ENCODE results near the gene FBXL13. TPM values are rescaled to one million over a fixed set of nuclear protein-coding genes. Genes with fewer than 3 reads are reported as not detected.
"Not testable (repeated sequence)": the region's sequence is repeated elsewhere in the genome, so short reads cannot be mapped to it uniquely, and the experiment has no call there.

FBXL13 gene
- total and polyA plus RNA-seq, 2 experiments from 2014 or later, result 0.24 to 0.43 TPM

- Histone ChIP-seq H3F3A (ENCODE audit: insufficient read depth) (no peaks in the 10 kb centered on the region), H3K4me2 (ENCODE audit: unreplicated experiment) (no peak overlapping the region), H3K27me3 (replicated peaks; ENCODE audit: insufficient read depth) (no peaks in the 10 kb centered on the region), H3K36me3 (ENCODE audit: low read depth) (no peaks in the 10 kb centered on the region), H3K27ac (no peak overlapping the region), H4K20me1 (ENCODE audit: insufficient read depth) (no peaks in the 10 kb centered on the region), H2AFZ (no peak overlapping the region), H3K4me1 (ENCODE audit: insufficient read depth) (0 out of 2 replicates have a peak, but pooled peaks cover 3% of the 10 kb centered on the region), H3K9me2 (ENCODE audit: insufficient read depth) (no peaks in the 10 kb centered on the region), H3K79me2 (ENCODE audit: insufficient read depth) (no peaks in the 10 kb centered on the region), H3K9ac (no peak overlapping the region), H3K9me3 (ENCODE audit: low read depth) (no peaks in the 10 kb centered on the region), H3K4me3 (no peak overlapping the region)
- in situ Hi-C loops (cut with MboI), result no loop called here
- TF ChIP-seq EZH2phosphoT487 (IDR thresholded peaks at IDR 0.05; ENCODE audit: insufficient read depth, low read depth) (no peak), EZH2 (IDR thresholded peaks at IDR 0.05; ENCODE audit: insufficient read depth, poor library complexity, severe bottlenecking) (no peak)
- DNase-seq, result no peak
Measured at GRCh38 chr7:102979670-102980069, 94.9 kb downstream of the FBXL13 start.

DNA sequence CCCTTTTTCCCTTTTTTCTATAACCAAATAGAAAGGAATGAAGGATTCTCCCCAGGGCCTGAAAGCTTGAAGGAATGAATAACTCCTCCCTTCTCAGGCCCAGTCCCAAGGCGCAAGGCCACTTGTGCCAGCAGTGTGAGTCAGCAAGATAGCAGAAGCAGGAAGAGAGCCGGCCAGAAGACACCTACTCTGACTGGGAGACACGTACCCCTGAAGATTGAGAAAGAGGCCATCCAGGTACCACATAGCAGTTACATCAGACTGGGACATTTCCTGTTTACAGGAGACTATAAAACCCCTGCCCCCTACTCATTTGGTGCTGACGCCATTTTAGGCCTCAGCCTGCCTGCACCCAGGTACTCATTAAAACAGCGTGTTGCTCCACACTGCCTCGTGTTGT, 96.3 kb downstream of the FBXL13 start:
- no peak overlapping the region for H3K4me3 ChIP-seq
- 55% methylated on average over 6 of the region's 6 CpGs for WGBS, 2 experiments (ENCODE audit: low coverage in 1 of 2, low lambda C conversion rate in 2 of 2, missing lambda C conversion rate in 2 of 2)
- H3K9ac ChIP-seq, result no peak overlapping the region
- no peaks in the 10 kb centered on the region for H3K36me3 ChIP-seq (ENCODE audit: low read depth)
- H2AFZ ChIP-seq, result no peak overlapping the region
- no peaks in the 10 kb centered on the region for H3K9me3 ChIP-seq (ENCODE audit: low read depth)
- no peak for TF ChIP-seq EZH2 (IDR thresholded peaks at IDR 0.05; ENCODE audit: insufficient read depth, poor library complexity, severe bottlenecking)
- no peak for TF ChIP-seq EZH2phosphoT487 (IDR thresholded peaks at IDR 0.05; ENCODE audit: insufficient read depth, low read depth)
- no peaks in the 10 kb centered on the region for H4K20me1 ChIP-seq (ENCODE audit: insufficient read depth)
- in situ Hi-C loops (cut with MboI), result no loop called here
- H3K9me2 ChIP-seq (ENCODE audit: insufficient read depth), result no peaks in the 10 kb centered on the region
- 0 out of 2 replicates have a peak overlapping the region, but pooled peaks have one; percentile 29 for H3K27ac ChIP-seq
- peak; percentile 86 for DNase-seq
- no peaks in the 10 kb centered on the region for H3K27me3 ChIP-seq (replicated peaks; ENCODE audit: insufficient read depth)
- no peak overlapping the region for H3K4me2 ChIP-seq (ENCODE audit: unreplicated experiment)
- no peaks in the 10 kb centered on the region for H3F3A ChIP-seq (ENCODE audit: insufficient read depth)
- H3K4me1 ChIP-seq (ENCODE audit: insufficient read depth), result 0 out of 2 replicates have a peak, but pooled peaks cover 3% of the 10 kb centered on the region
- H3K79me2 ChIP-seq (ENCODE audit: insufficient read depth), result no peaks in the 10 kb centered on the region

- H3K9me3 ChIP-seq (ENCODE audit: low read depth); H3K4me2 ChIP-seq (ENCODE audit: unreplicated experiment); H3K79me2 ChIP-seq (ENCODE audit: insufficient read depth); H2AFZ ChIP-seq; H3K27ac ChIP-seq; H3F3A ChIP-seq (ENCODE audit: insufficient read depth); H3K9me2 ChIP-seq (ENCODE audit: insufficient read depth); H3K36me3 ChIP-seq (ENCODE audit: low read depth); in situ Hi-C loops (cut with MboI); H3K4me3 ChIP-seq; H3K9ac ChIP-seq; H3K4me1 ChIP-seq (ENCODE audit: insufficient read depth); H4K20me1 ChIP-seq (ENCODE audit: insufficient read depth); H3K27me3 ChIP-seq (replicated peaks; ENCODE audit: insufficient read depth); DNase-seq: not testable (repeated sequence)
- 59 to 88% methylated on average over 2 to 4 of the region's 4 CpGs for WGBS, 2 experiments (ENCODE audit: low coverage in 1 of 2, low lambda C conversion rate in 2 of 2, missing lambda C conversion rate in 2 of 2)
Measured at GRCh38 chr7:102977586-102977985, 97.0 kb downstream of the FBXL13 start.

- Histone ChIP-seq H3F3A (ENCODE audit: insufficient read depth) (no peaks in the 10 kb centered on the region), H3K27me3 (replicated peaks; ENCODE audit: insufficient read depth) (no peaks in the 10 kb centered on the region), H2AFZ (no peak overlapping the region), H3K79me2 (ENCODE audit: insufficient read depth) (no peaks in the 10 kb centered on the region), H3K27ac (no peak overlapping the region), H3K4me1 (ENCODE audit: insufficient read depth) (0 out of 2 replicates have a peak, but pooled peaks cover 3% of the 10 kb centered on the region), H3K36me3 (ENCODE audit: low read depth) (no peaks in the 10 kb centered on the region), H3K9me2 (ENCODE audit: insufficient read depth) (no peaks in the 10 kb centered on the region), H4K20me1 (ENCODE audit: insufficient read depth) (no peaks in the 10 kb centered on the region), H3K9ac (no peak overlapping the region), H3K9me3 (ENCODE audit: low read depth) (no peaks in the 10 kb centered on the region), H3K4me3 (no peak overlapping the region), H3K4me2 (ENCODE audit: unreplicated experiment) (no peak overlapping the region)
- in situ Hi-C loops (cut with MboI), result no loop called here
- TF ChIP-seq EZH2phosphoT487 (IDR thresholded peaks at IDR 0.05; ENCODE audit: insufficient read depth, low read depth), result no peak
- no peak for TF ChIP-seq EZH2 (IDR thresholded peaks at IDR 0.05; ENCODE audit: insufficient read depth, poor library complexity, severe bottlenecking)
- DNase-seq, result no peak
- WGBS, 2 experiments (ENCODE audit: low coverage in 1 of 2, low lambda C conversion rate in 2 of 2, missing lambda C conversion rate in 2 of 2), result 92 to 96% methylated on average over 8 of the region's 8 CpGs
Measured at GRCh38 chr7:102976493-102976892, 98.1 kb downstream of the FBXL13 start.

- no peak for DNase-seq
- H3K9me2 ChIP-seq (ENCODE audit: insufficient read depth), result no peaks in the 10 kb centered on the region
- H3K9ac ChIP-seq, result no peak overlapping the region
- in situ Hi-C loops (cut with MboI), result no loop called here
- H2AFZ ChIP-seq, result no peak overlapping the region
- TF ChIP-seq EZH2 (IDR thresholded peaks at IDR 0.05; ENCODE audit: insufficient read depth, poor library complexity, severe bottlenecking), result no peak
- H3K4me2 ChIP-seq (ENCODE audit: unreplicated experiment), result no peak overlapping the region
- no peaks in the 10 kb centered on the region for H3K36me3 ChIP-seq (ENCODE audit: low read depth)
- no peaks in the 10 kb centered on the region for H4K20me1 ChIP-seq (ENCODE audit: insufficient read depth)
- no peaks in the 10 kb centered on the region for H3K9me3 ChIP-seq (ENCODE audit: low read depth)
- H3K79me2 ChIP-seq (ENCODE audit: insufficient read depth), result no peaks in the 10 kb centered on the region
- no peaks in the 10 kb centered on the region for H3F3A ChIP-seq (ENCODE audit: insufficient read depth)
- H3K27me3 ChIP-seq (replicated peaks; ENCODE audit: insufficient read depth), result no peaks in the 10 kb centered on the region
- H3K27ac ChIP-seq, result no peak overlapping the region
- H3K4me3 ChIP-seq, result no peak overlapping the region
- 78 to 84% methylated on average over 8 of the region's 8 CpGs for WGBS, 2 experiments (ENCODE audit: low coverage in 1 of 2, low lambda C conversion rate in 2 of 2, missing lambda C conversion rate in 2 of 2)
- H3K4me1 ChIP-seq (ENCODE audit: insufficient read depth), result 0 out of 2 replicates have a peak, but pooled peaks cover 3% of the 10 kb centered on the region
Measured at GRCh38 chr7:102975854-102976253, 98.7 kb downstream of the FBXL13 start.

All from GM23248 (cell line).